Astrocyte (in vitro differentiated cells and primary cell): ENCODE measurements around the gene SLC19A1. TPM values are rescaled to one million over a fixed set of nuclear protein-coding genes. Genes with fewer than 3 reads are reported as not detected.
A peak's percentile ranks its signal among the peaks of the same experiment; 100 is the strongest.

Experiments
- DNase-seq: peaks from one replicate; pipeline ENCODE4 v3.0.0-alpha.2; 2010; ENCODE audit warnings: low read depth
- FAIRE-seq: peaks from 2 replicates; lab custom pipeline; 2011; peaks lifted over from hg19 to GRCh38; lab: Jason Lieb, UNC
- H2AFZ ChIP-seq: 2 replicates; pipeline ENCODE4 v1.6.0; 2012; ENCODE audit warnings: low read depth, low read length, inconsistent platforms
- H3K27ac ChIP-seq: 2 replicates; pipeline ENCODE4 v1.5.1; 2011; ENCODE audit warnings: low read depth, low read length, inconsistent platforms
- H3K27me3 ChIP-seq: 2 replicates; pipeline ENCODE4 v1.6.0; 2011; ENCODE audit warnings: low read length, inconsistent platforms; ENCODE audit not compliant: insufficient read depth
- H3K36me3 ChIP-seq: 2 replicates; pipeline ENCODE4 v1.5.1; 2011; ENCODE audit warnings: low read length, inconsistent platforms; ENCODE audit not compliant: insufficient read depth
- H3K4me1 ChIP-seq: 2 replicates; pipeline ENCODE4 v1.5.1; 2011; ENCODE audit warnings: low read length, inconsistent platforms; ENCODE audit not compliant: insufficient read depth
- H3K4me2 ChIP-seq: 2 replicates; pipeline ENCODE4 v1.6.0; 2012; ENCODE audit warnings: low read length, inconsistent platforms
- H3K4me3 ChIP-seq: 2 replicates; pipeline ENCODE4 v1.5.1; 2011; ENCODE audit warnings: low read depth, mild to moderate bottlenecking, low read length, inconsistent platforms; ENCODE audit not compliant: insufficient read depth
- H3K79me2 ChIP-seq: 2 replicates; pipeline ENCODE4 v1.6.0; 2012; ENCODE audit warnings: mild to moderate bottlenecking, low read length, inconsistent platforms; ENCODE audit not compliant: insufficient read depth
- H3K9ac ChIP-seq: 2 replicates; pipeline ENCODE4 v1.6.0; 2012; ENCODE audit warnings: mild to moderate bottlenecking, low read length, inconsistent platforms
- H3K9me3 ChIP-seq: 2 replicates; pipeline ENCODE4 v1.5.1; 2012; ENCODE audit warnings: low read depth, mild to moderate bottlenecking, low read length, inconsistent platforms; ENCODE audit not compliant: insufficient read depth
- H4K20me1 ChIP-seq: 2 replicates; pipeline ENCODE4 v1.6.0; 2012; ENCODE audit warnings: low read length, inconsistent platforms; ENCODE audit not compliant: insufficient read depth
- H3K27ac Mint-ChIP-seq: one replicate; pipeline ENCODE4 v1.8.0; 2021; ENCODE audit warnings: mild to moderate bottlenecking, mixed read lengths; ENCODE audit not compliant: unreplicated experiment
- H3K27me3 Mint-ChIP-seq: one replicate; pipeline ENCODE4 v1.8.0; 2021; ENCODE audit warnings: low read depth, mixed read lengths; ENCODE audit not compliant: unreplicated experiment
- H3K36me3 Mint-ChIP-seq: one replicate; pipeline ENCODE4 v1.8.0; 2021; ENCODE audit warnings: low read depth, mixed read lengths; ENCODE audit not compliant: unreplicated experiment
- H3K4me1 Mint-ChIP-seq: one replicate; pipeline ENCODE4 v1.8.0; 2021; ENCODE audit warnings: low read depth, mixed read lengths; ENCODE audit not compliant: unreplicated experiment
- H3K4me3 Mint-ChIP-seq: one replicate; pipeline ENCODE4 v1.8.0; 2021; ENCODE audit warnings: mild to moderate bottlenecking, moderate library complexity, mixed read lengths; ENCODE audit not compliant: unreplicated experiment
- H3K9me3 Mint-ChIP-seq: one replicate; pipeline ENCODE4 v1.8.0; 2021; ENCODE audit warnings: mild to moderate bottlenecking, mixed read lengths; ENCODE audit not compliant: unreplicated experiment
- CTCF ChIP-seq: IDR thresholded peaks from 2 replicates; pipeline ENCODE4 v1.5.1; 2011; ENCODE audit warnings: low read depth, mild to moderate bottlenecking, inconsistent platforms, low read length, moderate library complexity; ENCODE audit not compliant: insufficient read depth
- EZH2 ChIP-seq: IDR thresholded peaks from 2 replicates; pipeline ENCODE4 v1.6.1; 2012; ENCODE audit warnings: mild to moderate bottlenecking, low read length, inconsistent platforms; ENCODE audit not compliant: insufficient read depth
- total RNA-seq: library from RNA; stranded (reverse); gene quantifications from 2 replicates; pipeline ENCODE4 v1.2.1, GENCODE V29; 2021

Gene SLC19A1
- total RNA-seq, 1 donor from 2014 or later, result 11.7 TPM

- Histone ChIP-seq H3K9ac (no peak overlapping the region), H4K20me1 (no peaks in the 10 kb centered on the region), H3K27ac (no peak overlapping the region), H3K4me1 (peaks cover 11% of the 10 kb centered on the region), H2AFZ (no peak overlapping the region), H3K4me2 (no peak overlapping the region), H3K27me3 (no peaks in the 10 kb centered on the region), H3K36me3 (no peaks in the 10 kb centered on the region), H3K9me3 (no peaks in the 10 kb centered on the region), H3K79me2 (no peaks in the 10 kb centered on the region), H3K4me3 (no peak overlapping the region)
- TF ChIP-seq CTCF, result no peak
- TF ChIP-seq EZH2, result no peak
- no peak for DNase-seq
- no peaks in the 10 kb centered on the region for H3K36me3 Mint-ChIP-seq
- H3K9me3 Mint-ChIP-seq, result no peaks in the 10 kb centered on the region
- no peak overlapping the region for H3K4me3 Mint-ChIP-seq
- H3K27me3 Mint-ChIP-seq, result peaks cover 10% of the 10 kb centered on the region
- peak overlapping the region; percentile 75 for H3K27ac Mint-ChIP-seq
- FAIRE-seq, result no peak
- H3K4me1 Mint-ChIP-seq, result peaks cover 11% of the 10 kb centered on the region
These were observed 8.4 kb upstream of the SLC19A1 start for GRCh38 chr21:45550522-45551210.

- no peak overlapping the region for H3K9ac ChIP-seq
- no peak overlapping the region for H3K27ac ChIP-seq
- DNase-seq, result no peak
- H3K27me3 ChIP-seq, result no peaks in the 10 kb centered on the region
- FAIRE-seq, result no peak
- no peaks in the 10 kb centered on the region for H3K36me3 Mint-ChIP-seq
- no peaks in the 10 kb centered on the region for H3K9me3 ChIP-seq
- no peak overlapping the region for H3K27ac Mint-ChIP-seq
- no peak overlapping the region for H3K4me3 Mint-ChIP-seq
- H3K4me1 Mint-ChIP-seq, result peaks cover 11% of the 10 kb centered on the region
- H3K4me1 ChIP-seq, result peaks cover 9% of the 10 kb centered on the region
- H3K27me3 Mint-ChIP-seq, result peaks cover 13% of the 10 kb centered on the region
- H4K20me1 ChIP-seq, result no peaks in the 10 kb centered on the region
- no peak overlapping the region for H3K4me2 ChIP-seq
- H3K4me3 ChIP-seq, result no peak overlapping the region
- no peak overlapping the region for H2AFZ ChIP-seq
- TF ChIP-seq CTCF, result no peak
- TF ChIP-seq EZH2, result no peak
- no peaks in the 10 kb centered on the region for H3K9me3 Mint-ChIP-seq
- H3K79me2 ChIP-seq, result no peaks in the 10 kb centered on the region
- no peaks in the 10 kb centered on the region for H3K36me3 ChIP-seq
These were observed 7.6 kb upstream of the SLC19A1 start for GRCh38 chr21:45549626-45550463.
